ENCODE data around the gene SERPINA7. TPM values are rescaled to one million over a fixed set of nuclear protein-coding genes. Genes with fewer than 3 reads are reported as not detected.
"Not testable (repeated sequence)": the region's sequence is repeated elsewhere in the genome, so short reads cannot be mapped to it uniquely, and the experiment has no call there.

SERPINA7 gene, protein sequence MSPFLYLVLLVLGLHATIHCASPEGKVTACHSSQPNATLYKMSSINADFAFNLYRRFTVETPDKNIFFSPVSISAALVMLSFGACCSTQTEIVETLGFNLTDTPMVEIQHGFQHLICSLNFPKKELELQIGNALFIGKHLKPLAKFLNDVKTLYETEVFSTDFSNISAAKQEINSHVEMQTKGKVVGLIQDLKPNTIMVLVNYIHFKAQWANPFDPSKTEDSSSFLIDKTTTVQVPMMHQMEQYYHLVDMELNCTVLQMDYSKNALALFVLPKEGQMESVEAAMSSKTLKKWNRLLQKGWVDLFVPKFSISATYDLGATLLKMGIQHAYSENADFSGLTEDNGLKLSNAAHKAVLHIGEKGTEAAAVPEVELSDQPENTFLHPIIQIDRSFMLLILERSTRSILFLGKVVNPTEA
- not detected in 2 replicates for total RNA-seq (2014; rRNA removed; shearing (Covaris generic))
- polyA plus RNA-seq (2014; cell fraction: nucleus; rRNA removed), result not detected in 2 replicates

DNA sequence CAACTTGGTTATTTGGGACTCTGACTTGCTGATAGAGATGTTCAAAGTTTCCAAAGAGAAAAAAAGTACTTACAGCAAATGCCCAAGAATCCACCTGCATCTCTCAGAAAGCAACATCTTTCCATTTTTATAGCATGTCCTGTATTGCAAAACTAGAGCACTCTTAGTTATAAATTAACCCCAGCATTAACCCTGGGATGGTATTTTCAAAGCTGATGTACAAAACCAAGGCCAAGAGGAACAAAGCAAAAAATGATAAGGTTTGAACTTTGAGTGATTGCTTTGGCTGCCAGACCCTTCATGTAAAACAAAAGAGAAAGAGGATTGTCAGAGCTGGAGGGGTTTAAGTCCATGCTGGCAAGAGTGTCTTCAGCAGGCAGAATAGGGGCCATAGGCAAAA, at the start of gene SERPINA7:
SERPINA7 (minus strand) TSS at position 103 of the 400 bp plus-strand sequence. CDS start 1,669 bp downstream, outside the sequence.
- no peak for DNase-seq (ENCODE audit: extremely low read depth, low read depth)

GRCh38 chrX:106069048-106069447, 30.5 kb upstream of the SERPINA7 start:
- no peak for DNase-seq (ENCODE audit: extremely low read depth, low read depth)

GRCh38 chrX:106050054-106050453, 11.5 kb upstream of the SERPINA7 start:
- no peak for DNase-seq (ENCODE audit: extremely low read depth, low read depth)

DNA sequence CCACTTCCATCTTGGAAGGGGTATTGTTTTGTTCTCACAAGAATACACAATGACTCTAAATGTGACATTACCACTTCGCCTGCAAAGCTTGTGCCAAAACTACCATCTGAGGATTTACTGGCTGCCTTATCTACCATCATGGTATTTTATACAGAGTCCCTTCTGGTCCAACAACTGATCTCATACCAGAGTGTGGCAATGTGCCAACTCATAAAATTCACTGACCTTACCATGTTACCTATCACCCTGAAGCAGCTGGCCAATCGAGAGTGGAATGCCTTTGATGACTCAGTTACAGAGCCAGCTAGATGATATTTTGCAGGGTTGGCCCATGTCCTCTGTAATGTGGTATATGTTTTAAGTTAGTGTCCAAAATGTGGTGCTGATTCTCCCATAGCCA, 3.8 kb upstream of the SERPINA7 start:
- no peak for DNase-seq (ENCODE audit: extremely low read depth, low read depth)

DNA sequence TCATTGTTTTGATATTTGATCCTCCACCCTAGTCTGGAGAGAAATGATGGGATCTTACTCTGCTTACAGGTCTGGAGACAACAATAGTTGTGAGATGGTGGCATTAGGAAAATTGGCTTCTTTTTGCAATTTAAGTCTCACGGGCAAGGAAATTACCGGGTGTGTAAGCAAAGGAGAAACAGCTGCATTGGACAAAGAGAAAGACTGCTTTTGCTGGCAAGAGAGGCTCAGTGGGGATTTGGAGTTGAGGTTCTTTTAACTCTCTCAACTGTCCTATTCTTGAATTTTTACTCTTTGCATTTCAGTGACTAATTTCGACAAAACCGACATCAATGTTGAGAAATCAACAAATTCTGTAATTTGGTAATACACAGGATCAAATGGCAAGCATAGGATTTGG, 2.3 kb upstream of the SERPINA7 start:
- no peak for DNase-seq (ENCODE audit: extremely low read depth, low read depth)

DNA sequence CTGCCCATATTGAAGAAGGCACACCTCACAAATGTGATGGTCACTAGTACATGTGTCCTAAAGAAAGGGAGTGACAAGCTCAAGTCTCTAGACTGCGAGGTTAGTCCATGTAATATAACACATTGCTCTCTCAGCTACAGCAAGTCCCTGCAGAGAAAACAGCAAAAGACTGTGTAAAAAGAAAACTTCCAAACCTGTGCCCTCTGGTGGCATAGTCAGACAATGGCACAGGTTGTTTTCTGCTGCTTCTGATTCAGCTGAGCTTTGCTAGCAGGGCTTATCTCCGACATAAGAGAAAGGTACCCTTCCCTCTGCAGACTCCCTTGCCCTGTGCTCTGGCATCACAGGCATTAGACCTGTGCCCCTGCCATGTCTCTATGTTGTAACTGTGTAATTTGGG, 1.4 kb upstream of the SERPINA7 start:
- DNase-seq (ENCODE audit: extremely low read depth, low read depth), result no peak

DNA sequence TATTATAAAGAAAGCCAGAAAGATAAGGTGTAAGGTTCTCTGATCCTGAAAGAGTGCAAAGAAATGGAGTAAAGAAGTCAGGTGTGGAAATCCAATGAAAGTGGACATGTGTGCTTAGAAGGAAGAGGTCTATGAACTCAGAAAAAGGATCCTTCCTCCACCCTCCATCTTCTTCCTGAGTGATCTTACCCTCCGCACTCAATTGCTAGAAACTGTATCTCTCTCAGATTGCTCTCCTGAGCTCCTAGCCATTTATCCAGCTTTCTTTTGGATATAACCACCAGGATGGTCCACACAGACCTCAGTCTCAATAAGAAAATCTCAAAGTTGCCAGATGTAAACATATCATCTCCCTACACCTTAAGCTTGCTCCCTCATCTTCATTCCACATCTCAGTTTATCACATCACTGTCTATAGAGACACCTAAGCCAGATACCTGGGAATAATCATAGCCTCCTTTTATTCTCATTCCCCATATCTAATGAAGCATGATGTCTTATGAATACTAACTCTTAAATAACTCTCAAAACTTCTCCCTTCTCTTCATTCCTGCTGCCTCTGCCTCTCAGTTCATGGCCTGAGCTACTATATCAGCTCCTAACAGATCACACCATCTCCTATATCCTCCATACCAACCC, 573 bp downstream of the SERPINA7 start:
- no peak for DNase-seq (ENCODE audit: extremely low read depth, low read depth)

GRCh38 chrX:106036716-106037115, 1.8 kb downstream of the SERPINA7 start:
- no peak for DNase-seq (ENCODE audit: extremely low read depth, low read depth)

DNA sequence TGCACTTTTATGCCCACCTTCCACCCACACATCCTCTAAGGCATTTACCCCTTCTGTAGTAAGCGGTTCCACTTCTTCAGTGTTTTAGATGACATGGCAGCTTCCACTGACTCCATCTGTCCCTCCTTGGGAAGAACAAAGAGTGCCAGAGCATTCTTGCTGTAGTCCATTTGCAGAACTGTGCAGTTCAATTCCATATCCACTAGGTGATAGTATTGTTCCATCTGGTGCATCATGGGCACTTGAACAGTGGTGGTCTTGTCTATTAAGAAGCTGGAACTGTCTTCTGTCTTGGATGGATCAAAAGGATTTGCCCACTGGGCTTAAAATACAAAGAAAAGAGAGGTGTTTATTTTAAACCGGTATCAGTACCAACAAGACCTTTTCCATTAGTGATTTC, 3.5 kb downstream of the SERPINA7 start:
- no peak for DNase-seq (ENCODE audit: extremely low read depth, low read depth)

DNA sequence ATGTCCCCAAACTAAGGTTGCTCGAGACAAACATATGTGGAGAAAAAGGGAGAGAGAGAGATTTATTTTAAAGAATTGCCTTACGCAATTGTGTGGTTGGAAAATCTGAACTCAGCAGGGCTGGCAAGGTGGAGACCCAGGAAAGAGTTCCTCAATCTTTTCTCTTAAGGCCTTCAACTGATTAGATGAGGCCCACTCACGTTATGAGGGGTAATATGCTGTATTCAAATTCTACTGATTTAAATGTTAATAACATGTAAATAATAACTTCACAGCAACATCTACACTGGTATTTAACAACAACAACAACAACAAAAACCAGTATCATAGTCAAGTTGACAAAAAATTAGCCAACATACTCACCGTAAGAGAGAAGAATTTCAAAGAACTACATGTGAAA, 14.6 kb downstream of the SERPINA7 start:
- no peak for DNase-seq (ENCODE audit: extremely low read depth, low read depth)

DNA sequence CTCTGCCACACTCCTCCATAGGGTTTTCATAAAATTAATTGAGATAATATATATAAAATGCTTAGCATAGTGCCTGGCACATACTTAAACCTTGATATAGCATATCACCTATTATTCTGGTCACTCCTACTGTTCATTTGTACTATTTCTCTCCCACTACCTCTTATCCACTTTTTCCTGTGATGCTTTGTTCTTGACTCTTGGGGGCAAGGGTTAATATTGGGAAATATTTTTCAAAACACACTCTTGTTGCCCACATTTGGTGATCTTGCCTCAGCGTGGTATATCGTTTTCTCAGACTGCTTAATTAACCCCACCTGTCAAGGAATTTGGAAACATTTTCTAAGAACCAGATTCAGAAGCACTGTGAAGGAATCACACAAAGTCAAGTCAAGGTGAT, 16.3 kb downstream of the SERPINA7 start:
- no peak for DNase-seq (ENCODE audit: extremely low read depth, low read depth)

DNA sequence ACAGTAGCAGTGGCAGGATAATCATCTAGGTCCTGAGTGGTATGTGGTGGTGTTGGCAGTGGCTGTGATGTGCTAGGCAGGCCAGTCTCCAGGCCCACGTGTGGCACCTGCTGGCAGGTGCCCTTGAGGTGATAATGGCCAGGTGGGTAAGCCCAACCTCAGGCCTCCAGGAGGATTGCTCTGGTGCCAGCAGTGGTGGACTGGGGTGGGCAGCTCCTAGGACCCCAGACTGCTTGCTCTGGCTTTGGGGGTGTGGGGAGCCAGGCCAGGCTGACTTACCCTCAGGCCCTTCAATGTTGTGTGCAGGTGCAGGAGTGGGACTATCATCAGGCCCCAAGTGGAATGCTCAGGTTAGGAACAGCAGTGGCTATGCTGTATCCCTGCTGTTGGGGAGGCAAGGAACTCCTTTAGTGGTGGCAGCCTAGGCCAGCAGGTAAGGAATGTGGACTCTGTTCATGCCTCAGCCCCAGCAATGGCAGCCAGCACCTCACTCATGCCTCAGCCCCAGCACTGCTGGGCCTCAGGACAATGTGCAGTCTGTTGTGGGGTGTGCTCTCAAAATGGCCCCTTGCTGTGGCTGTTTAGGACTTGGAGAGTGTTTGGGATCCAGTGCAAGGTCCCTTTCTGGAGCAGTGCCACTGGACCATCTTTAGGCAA, 24.3 kb downstream of the SERPINA7 start:
- DNase-seq (ENCODE audit: extremely low read depth, low read depth), result no peak

DNA sequence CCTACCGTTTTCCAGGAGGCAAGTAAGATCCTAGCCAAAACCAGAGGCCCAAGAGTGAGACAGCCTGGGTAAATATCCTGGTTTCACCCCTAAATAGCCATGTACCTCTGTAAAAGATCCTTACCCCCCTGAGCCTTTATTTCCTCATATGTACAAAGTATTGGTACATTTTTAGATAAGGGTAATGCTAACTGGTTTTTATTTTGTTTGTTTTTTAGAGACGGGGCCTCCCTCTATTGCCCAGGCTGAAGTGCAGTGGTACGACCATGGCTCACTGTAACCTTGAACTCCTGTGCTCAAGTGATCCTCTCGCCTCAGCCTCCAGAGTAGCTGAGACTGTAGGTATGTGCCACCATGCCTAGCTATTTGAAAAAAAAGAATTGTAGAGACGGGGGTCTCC, 29.4 kb downstream of the SERPINA7 start:
- no peak for DNase-seq (ENCODE audit: extremely low read depth, low read depth)

DNA sequence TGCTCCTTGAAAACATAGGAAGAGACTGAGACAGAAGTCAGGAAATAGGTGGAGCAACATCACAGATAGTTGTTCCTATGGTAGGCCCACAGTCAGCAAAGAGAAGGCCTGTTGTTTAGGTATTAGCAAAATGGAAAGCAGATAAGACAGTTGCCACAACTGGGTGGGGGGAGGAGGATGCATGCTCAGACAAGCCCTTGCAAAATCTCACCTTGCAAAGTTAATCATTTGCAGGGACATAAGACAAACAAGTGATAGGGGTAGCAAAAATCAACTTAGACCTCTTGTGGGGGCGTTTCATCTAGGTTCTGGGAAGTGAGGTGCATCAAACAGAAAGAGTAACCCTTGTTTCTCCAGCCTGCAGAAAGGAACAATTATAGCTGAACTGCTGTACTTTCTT, 30.7 kb downstream of the SERPINA7 start:
- no peak for DNase-seq (ENCODE audit: extremely low read depth, low read depth)

DNA sequence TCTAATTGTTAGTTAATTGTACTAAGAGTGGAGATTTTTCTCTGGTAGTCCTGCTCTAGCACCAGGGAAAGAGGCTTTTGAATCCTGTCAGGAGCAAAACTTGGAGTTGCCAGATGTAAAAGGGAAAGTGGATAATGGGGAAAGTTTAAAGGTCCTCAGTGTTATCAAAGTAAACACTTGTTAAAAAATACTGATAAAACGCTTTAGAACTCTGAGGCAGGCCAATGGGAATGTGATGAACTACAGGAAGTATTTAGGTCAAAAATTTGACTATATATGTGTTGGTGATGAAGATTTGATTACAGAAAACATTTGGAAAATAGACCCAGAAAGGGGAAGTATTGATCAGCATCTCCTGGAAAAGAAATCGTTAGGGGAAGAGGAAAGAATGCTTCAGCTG, 32.8 kb downstream of the SERPINA7 start:
- no peak for DNase-seq (ENCODE audit: extremely low read depth, low read depth)

- not testable (repeated sequence) for DNase-seq (ENCODE audit: extremely low read depth, low read depth)
Observed at GRCh38 chrX:106000609-106001008, 37.9 kb downstream of the SERPINA7 start.

DNA sequence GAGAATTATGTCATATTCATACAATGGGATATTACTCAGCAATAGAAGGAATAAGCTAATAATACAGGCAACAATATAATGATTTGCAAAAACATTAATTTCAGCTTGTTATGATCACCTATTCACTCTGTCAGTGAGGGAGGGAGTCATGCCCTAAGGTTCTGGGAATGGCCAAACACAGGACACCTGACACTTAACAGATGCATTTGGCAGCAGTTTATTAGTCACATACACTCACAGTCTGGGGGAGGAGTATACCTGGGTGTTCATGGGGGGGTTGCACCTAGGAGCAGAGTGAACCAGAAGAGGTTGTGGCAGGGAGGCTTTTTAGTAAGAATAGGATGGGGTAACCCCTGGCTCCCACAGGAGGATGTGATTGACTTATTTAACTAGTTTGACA, 38.3 kb downstream of the SERPINA7 start:
- DNase-seq (ENCODE audit: extremely low read depth, low read depth), result no peak

DNA sequence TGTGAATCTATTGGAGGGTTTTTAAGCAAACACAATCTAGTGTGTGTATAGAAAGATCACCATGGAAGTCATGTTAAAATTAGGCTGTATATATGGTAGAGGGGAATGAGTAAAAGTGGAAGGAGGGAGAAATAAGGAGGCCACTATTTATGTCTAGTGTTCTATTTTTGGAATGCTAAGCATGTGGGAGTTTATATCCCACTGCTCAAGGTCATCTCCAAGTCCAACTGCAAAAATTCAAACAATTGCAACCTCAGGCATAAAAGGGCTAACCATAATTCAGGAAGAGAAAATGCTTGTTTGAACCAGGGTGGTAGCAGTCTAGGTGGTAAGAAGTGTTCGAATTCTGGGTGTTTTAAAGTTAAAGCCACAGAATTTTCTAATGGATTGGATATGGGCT, 39.2 kb downstream of the SERPINA7 start:
- DNase-seq (ENCODE audit: extremely low read depth, low read depth), result no peak

GRCh38 chrX:105988487-105988886, 50.0 kb downstream of the SERPINA7 start:
- not testable (repeated sequence) for DNase-seq (ENCODE audit: extremely low read depth, low read depth)

All from NCI-H460 (cell line).